Uterus (tissue), 4 donors: ENCODE results near the gene SNTG2. TPM values are rescaled to one million over a fixed set of nuclear protein-coding genes. Genes with fewer than 3 reads are reported as not detected.

ENCODE experiments used
- DNase-seq, 2 donors: peaks; one replicate each; pipeline ENCODE4 v3.0.0-alpha.2; 2019 to 2020
- H3K27ac ChIP-seq, 2 donors: fragments of 200-600 bp; sonication (generic); 1 replicate in 1 of 2; 2 replicates in 1 of 2; pipeline ENCODE4 v1.5.1; 2016 to 2018
- H3K27me3 ChIP-seq, 2 donors: fragments of 200-600 bp; sonication (generic); one replicate each; pipeline ENCODE4 v1.5.1; 2018 to 2019; ENCODE audit warnings: control low read depth in 1 of 2
- H3K36me3 ChIP-seq, 2 donors: fragments of 200-600 bp; sonication (generic); one replicate each; pipeline ENCODE4 v1.5.1; 2019; ENCODE audit warnings: control low read depth in 1 of 2
- H3K4me1 ChIP-seq, 2 donors: fragments of 200-600 bp; sonication (generic); one replicate each; pipeline ENCODE4 v1.5.1; 2018 to 2019; ENCODE audit warnings: control low read depth in 1 of 2
- H3K4me3 ChIP-seq, 2 donors: fragments of 200-600 bp; sonication (generic); 1 replicate in 1 of 2; 2 replicates in 1 of 2; pipeline ENCODE4 v1.5.1; 2018 to 2019; ENCODE audit warnings: mild to moderate bottlenecking in 1 of 2
- H3K9me3 ChIP-seq, 2 donors: fragments of 200-600 bp; sonication (generic); one replicate each; pipeline ENCODE4 v1.5.1; 2019; ENCODE audit warnings: control low read depth in 1 of 2
- POLR2A ChIP-seq, 2 donors: fragments of 450-650 bp; IDR thresholded peaks; one replicate each; pipeline ENCODE4 v1.6.1; 2016; ENCODE audit warnings: antibody characterized with exemption in 2 of 2, mild to moderate bottlenecking in 1 of 2, moderate library complexity in 1 of 2
- intact Hi-C: fragments of 100-400 bp; cut with DNase I; formaldehyde crosslinking; loops from one replicate; pipeline ENCODE4 v1.15.1; 2023; ENCODE audit warnings: low total_unique reads
- total RNA-seq, 4 donors: library from RNA; depleted of rRNA in 3 of 4; stranded (reverse); fragments of >200 nt in 3 of 4; gene quantifications; one replicate each; pipeline versions ENCODE4 v1.1.0 to v1.2.4, GENCODE V29; 2014 to 2023
- TF ChIP-seq, protein P1 (sequence below), 4 experiments: fragments of 200-600 bp in 2 of 4; fragments of 450-650 bp in 2 of 4; sonication (generic) in 2 of 4; IDR thresholded peaks; one replicate each; pipeline ENCODE4 v1.5.1; 2016 to 2019; ENCODE audit warnings: antibody characterized with exemption in 4 of 4, mild to moderate bottlenecking in 2 of 4, moderate library complexity in 1 of 4
- donor health status: DM: yes; HTN: yes; CAD: no.

Gene SNTG2
- total RNA-seq, 4 donors from 2014 or later = 3.2 to 46.2 (median 31.4) TPM

GRCh38 chr2:926896-927295, 23.8 kb upstream of the SNTG2 start:
- intact Hi-C loops = no loop called here
- DNase-seq = no peak
- Histone ChIP-seq H3K9me3 (no peaks in the 10 kb centered on the region), H3K4me3 (no peak overlapping the region), H3K27ac (no peak overlapping the region), H3K4me1 (no peaks in the 10 kb centered on the region), H3K36me3 (no peaks in the 10 kb centered on the region), H3K27me3 (no peaks in the 10 kb centered on the region)
- no peak for TF ChIP-seq POLR2A (IDR thresholded peaks at IDR 0.05)
- TF ChIP-seq, protein P1, sequence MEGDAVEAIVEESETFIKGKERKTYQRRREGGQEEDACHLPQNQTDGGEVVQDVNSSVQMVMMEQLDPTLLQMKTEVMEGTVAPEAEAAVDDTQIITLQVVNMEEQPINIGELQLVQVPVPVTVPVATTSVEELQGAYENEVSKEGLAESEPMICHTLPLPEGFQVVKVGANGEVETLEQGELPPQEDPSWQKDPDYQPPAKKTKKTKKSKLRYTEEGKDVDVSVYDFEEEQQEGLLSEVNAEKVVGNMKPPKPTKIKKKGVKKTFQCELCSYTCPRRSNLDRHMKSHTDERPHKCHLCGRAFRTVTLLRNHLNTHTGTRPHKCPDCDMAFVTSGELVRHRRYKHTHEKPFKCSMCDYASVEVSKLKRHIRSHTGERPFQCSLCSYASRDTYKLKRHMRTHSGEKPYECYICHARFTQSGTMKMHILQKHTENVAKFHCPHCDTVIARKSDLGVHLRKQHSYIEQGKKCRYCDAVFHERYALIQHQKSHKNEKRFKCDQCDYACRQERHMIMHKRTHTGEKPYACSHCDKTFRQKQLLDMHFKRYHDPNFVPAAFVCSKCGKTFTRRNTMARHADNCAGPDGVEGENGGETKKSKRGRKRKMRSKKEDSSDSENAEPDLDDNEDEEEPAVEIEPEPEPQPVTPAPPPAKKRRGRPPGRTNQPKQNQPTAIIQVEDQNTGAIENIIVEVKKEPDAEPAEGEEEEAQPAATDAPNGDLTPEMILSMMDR (IDR thresholded peaks at IDR 0.05) = no peak

- Histone ChIP-seq H3K4me1 (no peaks in the 10 kb centered on the region), H3K27ac (no peak overlapping the region), H3K9me3 (no peaks in the 10 kb centered on the region), H3K27me3 (no peaks in the 10 kb centered on the region), H3K4me3 (no peak overlapping the region), H3K36me3 (no peaks in the 10 kb centered on the region)
- DNase-seq = no peak
- intact Hi-C loops = no loop called here
- TF ChIP-seq, protein P1 (IDR thresholded peaks at IDR 0.05) = no peak
- TF ChIP-seq POLR2A (IDR thresholded peaks at IDR 0.05) = no peak
These were observed 21.5 kb upstream of the SNTG2 start for GRCh38 chr2:929011-929735.

DNA sequence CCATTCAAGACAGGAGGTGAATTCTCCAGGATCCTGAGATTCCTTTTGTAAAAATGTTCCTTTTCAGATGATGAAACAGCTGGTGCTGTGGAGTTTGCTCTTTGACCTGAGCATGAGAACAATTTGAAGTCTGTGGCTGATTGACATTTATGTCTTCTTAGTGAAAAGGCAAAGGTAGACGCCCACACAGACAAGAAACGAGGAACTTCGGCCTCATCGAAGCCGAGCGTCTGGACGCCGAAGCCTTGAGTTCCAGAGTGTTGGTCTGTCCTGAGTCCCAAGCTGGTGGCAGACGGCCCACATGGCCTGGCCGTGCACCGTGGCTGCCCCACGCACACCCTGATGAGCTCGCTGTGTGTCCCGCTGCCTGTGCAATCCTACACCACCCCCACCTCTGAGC, 20.7 kb upstream of the SNTG2 start:
- no peak for TF ChIP-seq POLR2A (IDR thresholded peaks at IDR 0.05)
- TF ChIP-seq, protein P1 (IDR thresholded peaks at IDR 0.05) = no peak
- Histone ChIP-seq H3K36me3 (no peaks in the 10 kb centered on the region), H3K4me3 (no peak overlapping the region), H3K4me1 (no peaks in the 10 kb centered on the region), H3K27ac (no peak overlapping the region), H3K9me3 (no peaks in the 10 kb centered on the region), H3K27me3 (no peaks in the 10 kb centered on the region)
- no peak for DNase-seq
- intact Hi-C loops = no loop called here

GRCh38 chr2:930935-931334, 19.7 kb upstream of the SNTG2 start:
- Histone ChIP-seq H3K4me3 (no peak overlapping the region), H3K27ac (no peak overlapping the region), H3K4me1 (no peaks in the 10 kb centered on the region), H3K36me3 (no peaks in the 10 kb centered on the region), H3K27me3 (no peaks in the 10 kb centered on the region), H3K9me3 (no peaks in the 10 kb centered on the region)
- TF ChIP-seq, protein P1 (IDR thresholded peaks at IDR 0.05) = no peak
- TF ChIP-seq POLR2A (IDR thresholded peaks at IDR 0.05) = no peak
- DNase-seq = no peak
- intact Hi-C loops = no loop called here

GRCh38 chr2:932320-933115, 18.1 kb upstream of the SNTG2 start:
- no peaks in the 10 kb centered on the region for H3K27me3 ChIP-seq
- H3K4me1 ChIP-seq = no peaks in the 10 kb centered on the region
- no peak for TF ChIP-seq POLR2A (IDR thresholded peaks at IDR 0.05)
- TF ChIP-seq, protein P1 (IDR thresholded peaks at IDR 0.05) = no peak
- intact Hi-C loops = no loop called here
- no peak for DNase-seq
- H3K27ac ChIP-seq = no peak overlapping the region
- no peaks in the 10 kb centered on the region for H3K36me3 ChIP-seq
- H3K9me3 ChIP-seq = no peaks in the 10 kb centered on the region
- no peak overlapping the region for H3K4me3 ChIP-seq
